GM06990 (cell line): ENCODE results near the gene LRFN4.

Experiments used
- DNase-seq: peaks from one replicate; pipeline ENCODE4 v3.0.0-alpha.2; 2011; ENCODE audit not compliant: insufficient read length; ENCODE audit errors: extremely low read depth
- H3K27me3 ChIP-seq: replicated peaks from 2 replicates; pipeline ENCODE4 v1.6.0; 2011; ENCODE audit warnings: low read length; ENCODE audit not compliant: control insufficient read depth, insufficient read depth
- H3K36me3 ChIP-seq: 2 replicates; pipeline ENCODE4 v1.5.1; 2011; ENCODE audit warnings: low read length; ENCODE audit not compliant: control insufficient read depth, insufficient read depth
- H3K4me3 ChIP-seq: replicated peaks from 2 replicates; pipeline ENCODE4 v1.5.1; 2011; ENCODE audit warnings: low read depth, mild to moderate bottlenecking, control low read depth, low read length
- CTCF ChIP-seq: IDR thresholded peaks from 2 replicates; pipeline ENCODE4 v1.5.1; 2011; ENCODE audit warnings: low read length, control low read depth, mild to moderate bottlenecking, inconsistent platforms; ENCODE audit not compliant: insufficient read depth, poor library complexity, severe bottlenecking

The LRFN4 gene

GRCh38 chr11:66889960-66890359, 33.1 kb downstream of the LRFN4 start:
- no peak for DNase-seq

DNA sequence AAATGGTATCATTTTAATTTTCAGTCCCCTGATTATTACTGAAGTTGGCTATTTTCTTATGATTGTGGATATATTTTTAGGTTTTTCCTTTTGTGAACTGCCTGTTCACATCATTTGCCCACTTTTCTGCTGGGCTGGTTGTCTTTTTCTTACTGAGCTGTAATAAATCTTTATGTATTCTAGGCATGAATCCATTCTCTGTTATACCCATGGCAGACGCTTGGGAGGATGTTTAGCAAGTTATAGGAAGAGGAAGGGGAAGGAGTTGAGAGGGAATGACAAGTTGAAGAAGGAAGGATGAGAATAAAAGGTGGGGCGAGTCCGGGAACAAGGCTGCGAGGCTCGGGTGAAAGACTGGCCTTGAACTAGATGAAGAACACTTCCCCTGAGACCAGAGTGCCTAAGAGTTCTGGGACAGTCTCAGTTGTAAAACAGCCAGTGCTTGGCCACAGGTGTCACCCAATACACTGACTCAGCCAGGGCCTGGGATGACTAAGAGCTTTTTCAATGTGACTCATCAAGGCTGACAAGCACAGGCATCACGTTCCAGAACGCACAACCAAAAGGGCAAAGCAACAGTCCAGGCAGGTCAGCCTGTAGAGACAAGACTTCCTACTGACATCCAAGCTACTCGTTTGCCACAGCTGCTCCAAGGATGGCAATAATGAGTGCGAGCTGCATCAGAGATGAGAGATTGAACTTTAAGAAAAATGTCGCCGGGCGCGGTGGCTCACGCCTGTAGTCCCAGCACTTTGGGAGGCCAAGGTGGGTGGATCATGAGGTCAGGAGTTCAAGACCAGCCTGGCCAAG, 35.2 kb downstream of the LRFN4 start:
- Histone ChIP-seq H3K4me3 (no peak overlapping the region), H3K27me3 (no peaks in the 10 kb centered on the region), H3K36me3 (no peaks in the 10 kb centered on the region)
- peak; percentile 75 for DNase-seq
- TF ChIP-seq CTCF: peak; percentile 19

More at GRCh38 chr11:66889960-66890359, 33.1 kb downstream of the LRFN4 start:
- no peak for TF ChIP-seq CTCF
- Histone ChIP-seq H3K4me3 (no peak overlapping the region), H3K27me3 (no peaks in the 10 kb centered on the region), H3K36me3 (no peaks in the 10 kb centered on the region)

DNA sequence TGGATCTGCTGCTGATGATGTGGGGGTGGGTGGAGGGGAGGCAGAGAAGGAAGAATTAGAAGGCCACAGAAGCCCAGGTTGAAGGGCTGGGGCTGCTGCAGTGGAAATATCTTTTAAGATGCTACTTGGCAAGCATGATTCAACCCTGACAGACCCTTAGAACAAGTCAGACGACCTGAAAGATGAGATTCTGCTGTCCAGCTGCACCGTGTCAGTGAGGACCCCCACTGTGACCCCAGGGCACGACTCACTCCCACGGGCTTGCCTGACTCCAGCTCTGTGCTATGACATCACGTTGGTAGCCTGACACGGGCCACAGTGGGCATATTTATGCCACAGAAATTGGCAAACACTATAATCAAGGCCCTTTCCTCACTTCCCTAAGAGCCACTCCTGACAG, 36.0 kb downstream of the LRFN4 start:
- no peak for TF ChIP-seq CTCF
- no peak for DNase-seq
- H3K36me3 ChIP-seq: no peaks in the 10 kb centered on the region
- H3K27me3 ChIP-seq: no peaks in the 10 kb centered on the region
- H3K4me3 ChIP-seq: no peak overlapping the region

DNA sequence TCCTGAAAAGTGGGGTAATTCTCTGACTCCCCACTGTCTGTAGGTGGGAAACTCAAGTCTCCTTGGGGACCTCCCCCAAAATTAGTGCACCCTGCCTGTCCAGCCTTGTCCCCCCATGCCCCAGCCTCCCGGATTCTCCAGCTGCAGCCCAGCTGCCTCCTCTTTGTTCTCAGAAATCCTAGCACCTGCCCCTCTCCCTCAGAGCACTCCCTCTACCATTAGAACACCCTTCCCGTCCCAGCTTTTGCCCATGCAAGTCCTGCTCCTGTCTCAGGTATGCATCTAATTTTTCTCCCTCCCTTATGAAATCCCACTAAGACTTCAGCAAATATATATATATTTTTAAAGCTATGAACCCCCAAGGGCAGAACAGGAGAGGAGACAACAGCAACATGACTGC, 37.3 kb downstream of the LRFN4 start:
- Histone ChIP-seq H3K27me3 (no peaks in the 10 kb centered on the region), H3K36me3 (no peaks in the 10 kb centered on the region), H3K4me3 (no peak overlapping the region)
- no peak for DNase-seq
- no peak for TF ChIP-seq CTCF

DNA sequence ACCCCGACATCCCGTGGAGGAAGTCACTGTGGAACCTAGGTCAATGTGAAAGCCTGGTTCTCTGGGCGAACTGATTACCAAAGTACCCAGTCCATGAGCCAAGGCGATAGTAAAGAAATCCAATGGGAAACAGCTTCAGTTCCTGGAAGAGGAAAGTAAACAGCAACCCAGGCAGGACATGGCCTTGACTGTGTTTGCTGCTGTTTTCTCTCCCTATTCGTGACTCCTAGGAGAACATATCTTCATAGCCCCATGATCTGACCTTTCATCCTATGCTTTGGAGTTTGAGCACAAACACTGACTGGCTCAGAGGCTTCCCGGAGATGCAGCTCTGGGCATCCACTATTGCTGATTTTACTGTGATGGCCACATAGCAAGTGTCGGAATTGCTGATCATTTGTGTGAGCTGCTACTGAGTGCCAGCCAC, 45.1 kb downstream of the LRFN4 start:
- no peak for TF ChIP-seq CTCF
- Histone ChIP-seq H3K27me3 (no peaks in the 10 kb centered on the region), H3K36me3 (no peaks in the 10 kb centered on the region), H3K4me3 (no peak overlapping the region)
- DNase-seq: no peak
